Heart left ventricle (tissue), 16 donors: ENCODE results near the gene EMILIN1. TPM values are rescaled to one million over a fixed set of nuclear protein-coding genes. Genes with fewer than 3 reads are reported as not detected.

Source experiments
- ATAC-seq, 4 donors: fragments of 200-7000 bp; cut with Tn5 transposase; one replicate each; pipeline ENCODE4 v1.9.1; 2020 to 2022; ENCODE audit warnings: moderate library complexity in 4 of 4, mild to moderate bottlenecking in 3 of 4, moderate number of reproducible peaks in 1 of 4
- DNase-seq, 5 donors: peaks; one replicate each; pipeline ENCODE4 v3.0.0-alpha.2; 2020
- H3K27ac ChIP-seq, 12 donors: fragments of 200-600 bp; sonication (generic) in 4 of 12; one replicate each; pipeline versions ENCODE4 v1.5.0 to v1.8.0; 2016 to 2022; ENCODE audit warnings: mild to moderate bottlenecking in 2 of 12
- H3K27me3 ChIP-seq, 9 donors: fragments of 200-600 bp; sonication (generic) in 2 of 9; one replicate each; pipeline versions ENCODE4 v1.5.1 to v1.8.0; 2016 to 2022; ENCODE audit warnings: mild to moderate bottlenecking in 3 of 9
- H3K36me3 ChIP-seq, 9 donors: fragments of 200-600 bp; sonication (generic) in 2 of 9; one replicate each; pipeline versions ENCODE4 v1.5.0 to v1.8.0; 2018 to 2022; ENCODE audit warnings: mild to moderate bottlenecking in 2 of 9
- H3K4me1 ChIP-seq, 12 donors: fragments of 200-600 bp; sonication (generic) in 4 of 12; one replicate each; pipeline versions ENCODE4 v1.5.0 to v1.8.0; 2016 to 2022; ENCODE audit warnings: mild to moderate bottlenecking in 3 of 12
- H3K4me3 ChIP-seq, 12 donors: fragments of 200-600 bp; sonication (generic) in 4 of 12; one replicate each; pipeline versions ENCODE4 v1.5.0 to v1.8.0; 2017 to 2022; ENCODE audit warnings: mild to moderate bottlenecking in 9 of 12, moderate library complexity in 4 of 12
- H3K9me3 ChIP-seq, 12 donors: fragments of 200-600 bp; sonication (generic) in 4 of 12; one replicate each; pipeline versions ENCODE4 v1.5.0 to v1.8.0; 2016 to 2022; ENCODE audit warnings: mild to moderate bottlenecking in 1 of 12
- POLR2A ChIP-seq, 2 donors: fragments of 450-650 bp; IDR thresholded peaks; one replicate each; pipeline ENCODE4 v1.6.1; 2017; ENCODE audit warnings: antibody characterized with exemption in 2 of 2, mild to moderate bottlenecking in 2 of 2, moderate library complexity in 2 of 2
- WGBS, 4 donors: extraction: QIAGEN DNeasy Blood & Tissue Kit in 2 of 4; methylation state at CpG; one replicate each; pipeline versions ENCODE4 v1.1.5 to v1.1.7; 2013 to 2018; 5-methylcytosine and 5-hydroxymethylcytosine counted together
- intact Hi-C, 10 donors: fragments of 100-400 bp; cut with DNase I; formaldehyde crosslinking; loops; one replicate each; pipeline versions ENCODE4 v1.11.1 to v1.14.2; 2022
- polyA plus RNA-seq, 2 donors: library from polyadenylated mRNA; stranded (reverse); fragments of 200-250 nt; gene quantifications; one replicate each; pipeline ENCODE4 v1.2.3, GENCODE V29; 2013
- total RNA-seq, 9 donors: library from RNA; depleted of rRNA in 2 of 9; stranded (reverse); fragments of >200 nt in 2 of 9; fragmentation: NEBNext Ultra II Directional in 3 of 9; extraction: Animal tissue kit (Norgen Biotek cat#: 25700) in 3 of 9; gene quantifications; one replicate each; pipeline versions ENCODE4 v1.1.0 to v1.2.4, GENCODE V29; 2016 to 2023
- TF ChIP-seq, protein P1 (sequence below), 12 donors: fragments of 200-600 bp; sonication (generic) in 4 of 12; IDR thresholded peaks; one replicate each; pipeline versions ENCODE4 v1.5.0 to v1.8.0; 2018 to 2022; ENCODE audit warnings: antibody characterized with exemption in 12 of 12, mild to moderate bottlenecking in 5 of 12
- donor health status: ischemic (EF 13 %, LVEDD 7.1; RV severe dilation, severe dysfunction).
- donor health status: healthy with polysubstance abuse.
- donor health status: DM: no; HTN: yes; CAD: no.
- donor health status: DM: no; HTN: no; CAD: no.
- donor health status: ischemic (EF 25% LVEDD 6.9; RV normal size, moderate dysfunction).
- donor health status: ischemic (EF 25% LVEDD 5.7; RV mildly dilated, moderate dysfunction).
- donor health status: healthy.
- donor health status: DM: yes; HTN: yes; CAD: no.
- donor health status: ischemic (EF 35%, LVEDD 5.7; RV mildly dilated, moderate dysfunction).
- donor health status: nonischemic (EF 11% LVEDD 7.7; RV severe dilation, severe dysfunction).
- donor health status: DM: yes; HTN: yes; CAD: no.
- donor health status: PGD.
- donor health status: ischemic (EF 29% LVEDD 5.4; RV normal size, mild dysfunction).
- donor health status: nonischemic (EF 23%, LVEDD 6.1; RV moderate dilation, normal function).

EMILIN1 gene
- total and polyA plus RNA-seq, 11 donors = 7.5 to 76.9 (median 21.0) TPM

DNA sequence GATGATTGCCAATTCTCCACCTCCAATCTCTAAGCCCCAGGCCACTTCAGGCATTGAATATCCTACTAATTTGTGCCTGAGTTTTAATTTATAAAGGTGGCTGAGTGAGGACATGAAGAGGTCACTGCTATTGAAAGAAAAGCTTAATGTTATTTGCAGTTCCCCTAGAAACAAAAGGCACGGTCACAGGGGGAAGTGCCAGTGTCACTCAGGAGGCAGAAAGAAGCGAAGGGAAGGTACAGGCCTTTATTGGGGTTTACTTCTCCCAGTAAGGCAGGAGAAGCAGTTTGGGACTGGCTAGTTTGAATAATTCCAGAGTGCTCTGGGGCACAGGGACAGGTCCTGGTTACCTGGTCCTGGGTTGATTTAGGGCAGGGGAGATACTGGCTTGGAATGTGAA, 43.5 kb downstream of the EMILIN1 start:
- Histone ChIP-seq H3K27ac (no peak overlapping the region), H3K36me3 (no peaks in the 10 kb centered on the region), H3K27me3 (peaks cover 0 to 28% (median 17%) of the 10 kb centered on the region in 9 donors), H3K4me1 (peaks cover 0 to 25% (median 15%) of the 10 kb centered on the region in 12 donors), H3K9me3 (no peaks in the 10 kb centered on the region), H3K4me3 (no peak overlapping the region)
- intact Hi-C loops = no loop called here
- WGBS, 4 donors = 76 to 97% (median 81%) methylated on average over 2 of the region's 2 CpGs
- no peak for DNase-seq
- TF ChIP-seq, protein P1, sequence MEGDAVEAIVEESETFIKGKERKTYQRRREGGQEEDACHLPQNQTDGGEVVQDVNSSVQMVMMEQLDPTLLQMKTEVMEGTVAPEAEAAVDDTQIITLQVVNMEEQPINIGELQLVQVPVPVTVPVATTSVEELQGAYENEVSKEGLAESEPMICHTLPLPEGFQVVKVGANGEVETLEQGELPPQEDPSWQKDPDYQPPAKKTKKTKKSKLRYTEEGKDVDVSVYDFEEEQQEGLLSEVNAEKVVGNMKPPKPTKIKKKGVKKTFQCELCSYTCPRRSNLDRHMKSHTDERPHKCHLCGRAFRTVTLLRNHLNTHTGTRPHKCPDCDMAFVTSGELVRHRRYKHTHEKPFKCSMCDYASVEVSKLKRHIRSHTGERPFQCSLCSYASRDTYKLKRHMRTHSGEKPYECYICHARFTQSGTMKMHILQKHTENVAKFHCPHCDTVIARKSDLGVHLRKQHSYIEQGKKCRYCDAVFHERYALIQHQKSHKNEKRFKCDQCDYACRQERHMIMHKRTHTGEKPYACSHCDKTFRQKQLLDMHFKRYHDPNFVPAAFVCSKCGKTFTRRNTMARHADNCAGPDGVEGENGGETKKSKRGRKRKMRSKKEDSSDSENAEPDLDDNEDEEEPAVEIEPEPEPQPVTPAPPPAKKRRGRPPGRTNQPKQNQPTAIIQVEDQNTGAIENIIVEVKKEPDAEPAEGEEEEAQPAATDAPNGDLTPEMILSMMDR (IDR thresholded peaks at IDR 0.05) = no peak
- TF ChIP-seq POLR2A (IDR thresholded peaks at IDR 0.05) = no peak
- no peak for ATAC-seq

DNA sequence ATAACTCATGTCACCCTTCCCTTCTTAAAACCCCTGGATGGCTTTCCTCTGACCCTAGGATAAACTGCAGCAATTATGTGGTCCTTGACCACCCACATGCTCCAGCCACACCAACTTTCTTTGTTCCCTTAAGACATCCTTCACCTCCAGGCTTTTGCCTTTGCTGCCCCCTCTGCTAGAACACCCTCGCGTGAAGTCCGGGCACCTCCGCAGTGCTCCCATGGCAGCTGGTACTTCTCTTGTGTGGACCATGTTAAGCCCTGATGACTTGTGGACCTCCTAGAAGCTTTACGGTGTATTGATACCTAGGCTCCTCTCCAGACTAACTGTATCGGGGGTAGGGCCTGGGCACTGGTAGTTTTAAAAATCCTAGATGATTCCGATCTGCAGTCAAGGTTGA, 44.4 kb downstream of the EMILIN1 start:
- Histone ChIP-seq H3K4me3 (peak overlapping the region in 8 of 12 donors; percentile 59 to 80 (median 67)), H3K27ac (peak overlapping the region in 7 of 12 donors; percentile 51 to 76 (median 70)), H3K27me3 (peaks cover 0 to 20% (median 9%) of the 10 kb centered on the region in 9 donors), H3K36me3 (no peaks in the 10 kb centered on the region), H3K9me3 (no peaks in the 10 kb centered on the region), H3K4me1 (peaks cover 0 to 25% (median 15%) of the 10 kb centered on the region in 12 donors)
- intact Hi-C loops = no loop called here
- TF ChIP-seq POLR2A (IDR thresholded peaks at IDR 0.05) = no peak
- TF ChIP-seq, protein P1 (IDR thresholded peaks at IDR 0.05) = no peak
- DNase-seq (no peak), ATAC-seq (no peak)
- WGBS, 4 donors = 90 to 93% (median 92%) methylated on average over 7 of the region's 7 CpGs

DNA sequence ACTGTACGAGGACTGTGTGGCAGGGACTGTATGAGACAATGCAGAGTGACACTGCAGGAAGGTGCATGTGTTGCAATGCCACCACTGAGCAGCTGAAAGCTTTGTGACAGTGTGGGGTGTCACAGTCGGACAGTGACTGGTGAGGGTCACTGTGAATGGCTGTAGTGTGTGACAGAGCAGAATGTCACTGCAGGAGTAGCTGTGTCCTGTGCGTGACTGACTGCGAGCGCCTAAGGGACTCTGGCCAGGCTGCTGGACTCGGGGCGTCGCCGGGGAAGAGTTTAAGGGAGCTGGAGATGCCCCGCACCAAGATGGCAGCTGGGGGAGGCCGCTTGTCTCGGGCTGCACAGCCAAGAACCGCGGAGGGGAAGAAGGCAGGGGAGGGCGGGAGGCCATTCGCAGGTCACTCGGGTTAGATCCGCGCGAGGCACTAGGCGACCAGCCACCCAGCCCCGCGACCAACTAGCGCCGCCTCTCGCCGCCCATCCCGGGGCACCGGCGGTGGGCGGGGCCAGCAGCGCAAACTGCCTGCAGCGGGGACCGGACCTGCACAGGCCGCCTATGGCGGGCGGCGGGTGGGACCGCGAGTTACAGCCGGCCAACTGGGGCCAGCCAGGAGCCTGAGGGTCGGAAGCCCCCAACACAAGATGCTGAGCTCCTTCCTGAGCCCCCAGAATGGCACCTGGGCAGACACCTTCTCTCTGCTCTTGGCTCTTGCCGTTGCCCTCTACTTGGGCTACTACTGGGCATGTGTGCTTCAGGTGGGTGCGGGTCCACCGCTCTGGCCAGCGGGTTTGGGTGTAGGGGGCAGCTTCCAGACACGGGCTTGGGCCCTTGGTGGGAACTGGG, 45.1 kb downstream of the EMILIN1 start, which contains the start of gene ABHD1:
Gene ABHD1, plus strand, starts transcription at position 514 of the 849 bp plus-strand sequence. Its CDS starts 134 bp downstream, at position 648.
- DNase-seq = peak; percentile 76 to 90 (median 80)
- intact Hi-C loops = no loop called here
- Histone ChIP-seq H3K27me3 (peaks cover 0 to 12% (median 4%) of the 10 kb centered on the region in 9 donors), H3K4me1 (peaks cover 0 to 20% (median 12%) of the 10 kb centered on the region in 12 donors), H3K27ac (peak within 1 kb of the TSS in 11 of 12 donors; percentile 17 to 76 (median 69)), H3K9me3 (no peaks in the 10 kb centered on the region), H3K36me3 (no peaks in the 10 kb centered on the region), H3K4me3 (peak within 1 kb of the TSS; percentile 28 to 80 (median 63))
- TF ChIP-seq POLR2A (IDR thresholded peaks at IDR 0.05) = peak in 1 of 2 donors; percentile 50
- TF ChIP-seq, protein P1 (IDR thresholded peaks at IDR 0.05) = peak in 2 of 12 donors; percentile 15
- peak; percentile 68 to 90 (median 86) for ATAC-seq
- 5 to 17% (median 7%) methylated on average over 22 to 47 of the region's 47 CpGs for WGBS, 4 donors

DNA sequence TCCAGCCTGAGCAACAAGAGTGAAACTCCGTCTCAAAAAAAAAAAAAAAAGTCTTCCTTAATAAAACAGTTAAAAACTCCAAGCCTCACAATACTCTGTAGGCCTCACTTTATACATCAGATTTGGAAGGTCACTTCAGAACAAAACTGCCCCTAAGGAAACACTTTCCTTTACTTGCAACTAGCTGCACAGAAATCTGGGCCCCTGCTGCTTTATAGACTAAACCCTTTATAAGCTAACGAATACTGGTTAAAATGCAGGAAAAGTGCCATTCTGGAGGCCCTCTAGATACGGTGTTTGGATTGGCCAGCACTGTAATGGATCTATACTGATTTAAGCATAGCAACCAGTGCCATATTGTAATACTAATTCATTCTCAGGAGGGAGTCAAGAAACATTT, 46.7 kb downstream of the EMILIN1 start:
- 87 to 96% (median 92%) methylated on average over 3 of the region's 3 CpGs for WGBS, 4 donors
- no peak for DNase-seq
- Histone ChIP-seq H3K36me3 (peaks cover 0 to 12% (median 8%) of the 10 kb centered on the region in 9 donors), H3K9me3 (no peaks in the 10 kb centered on the region), H3K27ac (no peak overlapping the region), H3K27me3 (no peaks in the 10 kb centered on the region), H3K4me1 (peaks cover 0 to 15% (median 12%) of the 10 kb centered on the region in 12 donors), H3K4me3 (no peak overlapping the region)
- ATAC-seq = no peak
- intact Hi-C loops = no loop called here
- no peak for TF ChIP-seq POLR2A (IDR thresholded peaks at IDR 0.05)
- TF ChIP-seq, protein P1 (IDR thresholded peaks at IDR 0.05) = no peak
